Left ventricle myocardium inferior (tissue), 1 donor: ENCODE results near the gene MS4A15. TPM values are rescaled to one million over a fixed set of nuclear protein-coding genes. Genes with fewer than 3 reads are reported as not detected.

Experiments used
- DNase-seq: peaks from one replicate; pipeline ENCODE4 v3.0.0-alpha.2; 2020
- H3K27ac ChIP-seq: fragments of 200-600 bp; replicated peaks from 2 replicates; pipeline ENCODE4 v1.8.0; 2021
- H3K27me3 ChIP-seq: fragments of 200-600 bp; 2 replicates; pipeline ENCODE4 v1.8.0; 2021; ENCODE audit warnings: low read depth
- H3K36me3 ChIP-seq: fragments of 200-600 bp; 2 replicates; pipeline ENCODE4 v1.8.0; 2021
- H3K4me1 ChIP-seq: fragments of 200-600 bp; 2 replicates; pipeline ENCODE4 v1.8.0; 2021
- H3K4me3 ChIP-seq: fragments of 200-600 bp; 2 replicates; pipeline ENCODE4 v1.8.0; 2021; ENCODE audit warnings: mild to moderate bottlenecking, moderate library complexity
- H3K9me3 ChIP-seq: fragments of 200-600 bp; replicated peaks from 2 replicates; pipeline ENCODE4 v1.8.0; 2021
- intact Hi-C: fragments of 100-400 bp; cut with micrococcal nuclease; formaldehyde crosslinking; loops from one replicate; pipeline ENCODE4 v1.11.0; 2022
- total RNA-seq: library from RNA; stranded (reverse); fragmentation: NEBNext Ultra II Directional; extraction: Animal tissue kit (Norgen Biotek cat#: 25700); gene quantifications from one replicate; pipeline ENCODE4 v1.2.1, GENCODE V29; 2021
- TF ChIP-seq, protein P1 (sequence below): fragments of 200-600 bp; IDR thresholded peaks from 2 replicates; pipeline ENCODE4 v1.8.0; 2021; ENCODE audit warnings: antibody characterized with exemption, mild to moderate bottlenecking, borderline replicate concordance
- donor health status: DM: no; HTN: yes; CAD: no; lungs with severe emphysema.

The MS4A15 gene
- total RNA-seq, 1 donor from 2014 or later = not detected

DNA sequence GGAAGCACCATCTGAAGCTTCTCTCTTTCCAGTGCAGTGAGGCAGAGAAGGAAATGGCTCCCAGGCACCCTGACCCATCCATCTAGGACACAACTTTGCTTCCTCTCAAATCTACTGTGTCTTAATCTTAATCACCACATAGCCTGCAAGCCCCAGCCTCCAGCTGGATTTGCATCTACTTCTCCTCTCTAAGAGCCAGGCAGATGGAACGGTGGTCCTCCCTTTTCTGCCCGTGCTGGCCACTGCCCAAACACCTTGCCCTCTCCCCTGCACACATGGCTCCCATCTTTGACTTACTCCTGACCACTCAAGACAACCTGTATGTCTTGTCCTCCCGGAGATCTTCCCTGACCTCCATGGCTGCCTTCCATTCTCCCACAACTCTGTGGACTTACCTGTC is 35.9 kb downstream of the MS4A15 start:
- Histone ChIP-seq H3K4me3 (no peak overlapping the region), H3K27ac (no peak overlapping the region), H3K27me3 (peaks cover 5% of the 10 kb centered on the region), H3K9me3 (peaks cover 5% of the 10 kb centered on the region), H3K36me3 (no peaks in the 10 kb centered on the region), H3K4me1 (peaks cover 9% of the 10 kb centered on the region)
- intact Hi-C loops = no loop called here
- no peak for DNase-seq
- TF ChIP-seq, protein P1, sequence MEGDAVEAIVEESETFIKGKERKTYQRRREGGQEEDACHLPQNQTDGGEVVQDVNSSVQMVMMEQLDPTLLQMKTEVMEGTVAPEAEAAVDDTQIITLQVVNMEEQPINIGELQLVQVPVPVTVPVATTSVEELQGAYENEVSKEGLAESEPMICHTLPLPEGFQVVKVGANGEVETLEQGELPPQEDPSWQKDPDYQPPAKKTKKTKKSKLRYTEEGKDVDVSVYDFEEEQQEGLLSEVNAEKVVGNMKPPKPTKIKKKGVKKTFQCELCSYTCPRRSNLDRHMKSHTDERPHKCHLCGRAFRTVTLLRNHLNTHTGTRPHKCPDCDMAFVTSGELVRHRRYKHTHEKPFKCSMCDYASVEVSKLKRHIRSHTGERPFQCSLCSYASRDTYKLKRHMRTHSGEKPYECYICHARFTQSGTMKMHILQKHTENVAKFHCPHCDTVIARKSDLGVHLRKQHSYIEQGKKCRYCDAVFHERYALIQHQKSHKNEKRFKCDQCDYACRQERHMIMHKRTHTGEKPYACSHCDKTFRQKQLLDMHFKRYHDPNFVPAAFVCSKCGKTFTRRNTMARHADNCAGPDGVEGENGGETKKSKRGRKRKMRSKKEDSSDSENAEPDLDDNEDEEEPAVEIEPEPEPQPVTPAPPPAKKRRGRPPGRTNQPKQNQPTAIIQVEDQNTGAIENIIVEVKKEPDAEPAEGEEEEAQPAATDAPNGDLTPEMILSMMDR = no peak

DNA sequence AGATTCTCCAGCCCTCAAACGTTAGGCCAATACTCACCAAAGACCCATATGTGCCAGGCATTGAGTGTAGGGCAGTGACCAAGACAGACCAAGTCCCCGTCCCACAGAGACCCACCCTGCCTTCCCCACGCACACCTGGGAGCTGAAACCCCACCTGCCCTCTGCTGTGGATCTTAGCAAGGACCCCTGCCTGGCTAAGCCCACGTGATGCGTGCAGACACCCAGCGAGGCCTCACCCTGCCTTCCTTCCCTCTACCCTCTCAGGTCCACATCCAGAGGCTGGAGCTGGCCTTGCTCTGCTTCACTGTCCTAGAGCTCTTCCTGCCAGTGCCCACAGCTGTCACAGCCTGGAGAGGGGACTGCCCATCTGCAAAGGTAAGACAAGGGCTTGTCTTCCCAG is 38.6 kb downstream of the MS4A15 start:
- Histone ChIP-seq H3K27ac (no peak overlapping the region), H3K27me3 (peaks cover 26% of the 10 kb centered on the region), H3K36me3 (no peaks in the 10 kb centered on the region), H3K9me3 (peaks cover 6% of the 10 kb centered on the region), H3K4me1 (no peaks in the 10 kb centered on the region), H3K4me3 (no peak overlapping the region)
- TF ChIP-seq, protein P1 = no peak
- no peak for DNase-seq
- intact Hi-C loops = no loop called here

DNA sequence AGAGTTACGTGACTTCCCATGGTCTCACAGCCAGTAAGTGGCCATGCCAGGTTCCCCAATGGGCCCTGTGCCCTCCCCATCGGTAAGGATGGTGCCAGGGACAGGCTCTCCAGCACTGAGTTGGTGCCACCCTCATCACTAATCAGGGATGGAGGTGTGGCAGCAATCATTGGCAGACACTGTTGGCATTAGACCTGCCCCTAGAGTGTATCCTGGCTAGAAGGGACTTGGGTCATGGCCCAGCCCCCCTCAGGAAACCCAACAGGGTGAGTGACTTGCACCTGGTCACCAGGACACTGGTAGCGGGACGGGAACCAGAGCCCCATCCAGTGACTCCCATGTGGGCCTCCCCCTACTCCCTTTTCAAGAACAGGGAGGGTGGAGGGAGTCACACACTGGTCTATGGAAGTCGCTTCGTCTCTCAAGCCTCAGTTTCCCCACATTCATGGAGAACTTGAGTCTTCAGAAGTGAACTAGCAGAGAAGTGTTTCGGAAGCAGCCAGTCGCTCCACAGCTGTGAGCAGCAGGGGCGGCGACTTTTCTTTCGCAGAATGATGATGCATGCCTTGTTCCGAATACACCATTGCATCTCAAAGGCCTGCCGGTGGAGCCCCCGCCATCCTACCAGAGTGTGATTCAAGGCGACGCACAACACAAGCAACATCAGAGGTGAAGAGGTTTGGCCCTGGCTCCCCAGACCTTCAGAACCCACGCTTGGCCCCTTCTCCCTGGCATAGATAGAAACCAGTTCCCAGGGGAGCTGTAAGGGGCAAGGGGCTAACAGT is 41.4 kb downstream of the MS4A15 start:
- no peak overlapping the region for H3K27ac ChIP-seq
- DNase-seq = no peak
- intact Hi-C loops = no loop called here
- H3K9me3 ChIP-seq = peaks cover 6% of the 10 kb centered on the region
- TF ChIP-seq, protein P1 = no peak
- H3K4me1 ChIP-seq = no peaks in the 10 kb centered on the region
- H3K4me3 ChIP-seq = no peak overlapping the region
- H3K36me3 ChIP-seq = no peaks in the 10 kb centered on the region
- peaks cover 46% of the 10 kb centered on the region for H3K27me3 ChIP-seq

DNA sequence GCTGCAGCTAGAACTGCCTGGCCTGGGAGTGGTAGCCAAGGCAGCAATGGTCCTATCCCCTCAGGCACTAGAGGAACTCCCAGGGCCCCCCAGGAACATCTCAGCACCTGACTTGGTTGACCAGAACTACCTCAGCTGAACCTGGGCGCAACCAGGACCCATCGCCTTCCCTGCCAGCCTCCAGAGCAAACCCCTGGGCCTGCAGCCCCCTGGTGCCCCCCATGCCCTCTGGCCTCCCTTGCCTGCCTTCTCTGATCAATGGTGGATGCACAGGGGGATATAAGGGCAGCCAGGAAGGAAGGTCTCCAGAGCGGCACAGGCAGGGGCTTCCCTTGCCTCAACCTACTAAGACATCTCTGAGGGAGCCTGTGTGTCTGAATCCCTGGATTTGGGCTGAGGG is 42.0 kb downstream of the MS4A15 start:
- Histone ChIP-seq H3K4me1 (no peaks in the 10 kb centered on the region), H3K27ac (no peak overlapping the region), H3K36me3 (no peaks in the 10 kb centered on the region), H3K27me3 (peaks cover 49% of the 10 kb centered on the region), H3K9me3 (peaks cover 6% of the 10 kb centered on the region), H3K4me3 (no peak overlapping the region)
- TF ChIP-seq, protein P1 = no peak
- intact Hi-C loops = no loop called here
- DNase-seq = no peak

DNA sequence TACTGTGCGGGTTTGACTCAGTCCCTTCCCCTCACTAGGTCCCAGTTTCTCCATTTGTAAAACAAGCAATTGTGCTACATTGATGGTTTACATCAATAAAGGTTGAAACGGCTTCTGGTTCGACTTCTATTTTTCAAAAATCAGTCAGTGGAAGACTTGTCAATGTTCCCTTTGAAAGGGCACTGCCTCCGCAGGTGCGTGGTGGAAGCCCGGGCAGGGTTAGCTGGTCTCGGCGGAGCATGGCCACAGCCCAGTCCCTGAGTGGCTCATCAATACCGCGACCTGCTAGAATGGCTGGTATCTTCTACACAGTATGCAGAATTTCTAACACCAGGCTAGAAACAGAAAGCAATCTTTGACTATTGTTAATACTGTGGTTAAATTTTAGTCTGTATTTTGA is 44.5 kb downstream of the MS4A15 start:
- H3K4me1 ChIP-seq = no peaks in the 10 kb centered on the region
- H3K9me3 ChIP-seq = peaks cover 6% of the 10 kb centered on the region
- no peak overlapping the region for H3K27ac ChIP-seq
- no peak overlapping the region for H3K4me3 ChIP-seq
- intact Hi-C loops = no loop called here
- peaks cover 67% of the 10 kb centered on the region for H3K27me3 ChIP-seq
- TF ChIP-seq, protein P1 = no peak
- DNase-seq = no peak
- H3K36me3 ChIP-seq = no peaks in the 10 kb centered on the region
